ENCODE results near the gene MBNL1.

DNA sequence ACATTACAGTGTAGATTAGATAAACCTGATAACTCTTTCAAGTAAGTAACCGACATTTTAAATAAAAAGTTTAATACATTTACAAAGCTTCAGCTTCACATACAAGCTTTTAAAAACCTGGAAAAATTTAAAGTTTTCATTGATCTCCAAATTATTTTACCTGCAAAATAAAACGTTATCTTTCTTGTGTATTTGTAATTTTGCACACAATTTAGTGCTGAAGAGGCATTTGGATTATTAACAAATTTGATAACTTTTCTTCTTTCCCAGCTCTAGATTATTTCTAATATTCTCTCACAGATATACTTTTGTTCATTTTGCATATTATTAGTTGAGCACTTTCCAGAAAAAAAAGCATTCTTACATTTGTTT is 24.2 kb upstream of the MBNL1 start:
- TF ChIP-seq, protein P1, sequence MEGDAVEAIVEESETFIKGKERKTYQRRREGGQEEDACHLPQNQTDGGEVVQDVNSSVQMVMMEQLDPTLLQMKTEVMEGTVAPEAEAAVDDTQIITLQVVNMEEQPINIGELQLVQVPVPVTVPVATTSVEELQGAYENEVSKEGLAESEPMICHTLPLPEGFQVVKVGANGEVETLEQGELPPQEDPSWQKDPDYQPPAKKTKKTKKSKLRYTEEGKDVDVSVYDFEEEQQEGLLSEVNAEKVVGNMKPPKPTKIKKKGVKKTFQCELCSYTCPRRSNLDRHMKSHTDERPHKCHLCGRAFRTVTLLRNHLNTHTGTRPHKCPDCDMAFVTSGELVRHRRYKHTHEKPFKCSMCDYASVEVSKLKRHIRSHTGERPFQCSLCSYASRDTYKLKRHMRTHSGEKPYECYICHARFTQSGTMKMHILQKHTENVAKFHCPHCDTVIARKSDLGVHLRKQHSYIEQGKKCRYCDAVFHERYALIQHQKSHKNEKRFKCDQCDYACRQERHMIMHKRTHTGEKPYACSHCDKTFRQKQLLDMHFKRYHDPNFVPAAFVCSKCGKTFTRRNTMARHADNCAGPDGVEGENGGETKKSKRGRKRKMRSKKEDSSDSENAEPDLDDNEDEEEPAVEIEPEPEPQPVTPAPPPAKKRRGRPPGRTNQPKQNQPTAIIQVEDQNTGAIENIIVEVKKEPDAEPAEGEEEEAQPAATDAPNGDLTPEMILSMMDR (IDR thresholded peaks at IDR 0.05; ENCODE audit: low read depth, low read length, poor library complexity, severe bottlenecking), result no peak
- no peak for TF ChIP-seq EZH2phosphoT487 (IDR thresholded peaks at IDR 0.05; ENCODE audit: borderline replicate concordance, low read length)
